NT2/D1 (cell line): ENCODE data around the gene C1QB.

ENCODE experiments used
- DNase-seq: peaks from one replicate; pipeline ENCODE4 v3.0.0-alpha.2; 2011; ENCODE audit warnings: low read depth, low spot score
- H3K27me3 ChIP-seq: 2 replicates; pipeline ENCODE4 v1.6.0; 2011; ENCODE audit warnings: mild to moderate bottlenecking; ENCODE audit not compliant: insufficient read length, insufficient read depth
- H3K36me3 ChIP-seq: 2 replicates; pipeline ENCODE4 v1.6.1; 2011; ENCODE audit warnings: mild to moderate bottlenecking, low read length, mixed read lengths; ENCODE audit not compliant: insufficient read depth, insufficient read length
- H3K4me1 ChIP-seq: 2 replicates; pipeline ENCODE4 v1.5.1; 2011; ENCODE audit not compliant: insufficient read depth, insufficient read length
- H3K4me3 ChIP-seq: 2 replicates; pipeline ENCODE4 v1.5.1; 2011; ENCODE audit warnings: low read depth; ENCODE audit not compliant: insufficient read length
- H3K9ac ChIP-seq: 2 replicates; pipeline ENCODE4 v1.6.0; 2011; ENCODE audit warnings: low read depth; ENCODE audit not compliant: insufficient read length
- H3K9me3 ChIP-seq: 2 replicates; pipeline ENCODE4 v1.5.1; 2011; ENCODE audit warnings: mild to moderate bottlenecking, low read length; ENCODE audit not compliant: insufficient read depth
- SUZ12 ChIP-seq: IDR thresholded peaks from 2 replicates; pipeline ENCODE4 v1.6.1; 2011; ENCODE audit not compliant: insufficient read length, insufficient read depth; ENCODE audit errors: extremely low read depth
- YY1 ChIP-seq: IDR thresholded peaks from 2 replicates; pipeline ENCODE4 v1.6.1; 2011; ENCODE audit not compliant: insufficient read length, insufficient read depth
- ZNF274 ChIP-seq: IDR thresholded peaks from 2 replicates; pipeline ENCODE4 v1.6.1; 2011; ENCODE audit warnings: mild to moderate bottlenecking, low read depth, low read length

The C1QB gene, protein sequence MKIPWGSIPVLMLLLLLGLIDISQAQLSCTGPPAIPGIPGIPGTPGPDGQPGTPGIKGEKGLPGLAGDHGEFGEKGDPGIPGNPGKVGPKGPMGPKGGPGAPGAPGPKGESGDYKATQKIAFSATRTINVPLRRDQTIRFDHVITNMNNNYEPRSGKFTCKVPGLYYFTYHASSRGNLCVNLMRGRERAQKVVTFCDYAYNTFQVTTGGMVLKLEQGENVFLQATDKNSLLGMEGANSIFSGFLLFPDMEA

DNA sequence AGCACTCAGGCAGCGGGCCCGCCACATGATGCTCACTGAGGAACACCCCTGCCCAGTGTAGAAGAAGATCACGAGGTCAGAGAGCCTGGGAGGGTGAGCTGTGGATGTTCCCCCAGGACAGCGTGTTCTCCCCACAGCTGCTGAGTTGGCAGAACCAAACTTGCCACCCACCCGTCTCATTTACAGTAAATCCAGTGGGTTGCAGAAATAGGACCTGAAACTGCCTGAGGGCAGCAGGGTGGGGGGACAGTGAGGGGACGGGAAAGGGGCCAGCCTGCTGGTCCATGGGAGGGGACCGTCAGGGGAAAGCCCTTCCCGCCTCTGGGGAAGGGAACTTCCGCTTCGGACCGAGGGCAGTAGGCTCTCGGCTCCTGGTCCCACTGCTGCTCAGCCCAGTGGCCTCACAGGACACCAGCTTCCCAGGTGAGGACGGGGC is at the start of gene C1QB:
C1QB (plus strand) TSS at position 356 of the 436 bp plus-strand sequence. CDS start 6,227 bp downstream, outside the sequence.
- Histone ChIP-seq H3K4me3 (no peak within 1 kb of the TSS), H3K27me3 (no peaks in the 10 kb centered on the region), H3K4me1 (no peaks in the 10 kb centered on the region), H3K9me3 (no peaks in the 10 kb centered on the region), H3K36me3 (no peaks in the 10 kb centered on the region), H3K9ac (no peak within 1 kb of the TSS)
- no peak for TF ChIP-seq ZNF274
- no peak for TF ChIP-seq YY1
- no peak for DNase-seq

DNA sequence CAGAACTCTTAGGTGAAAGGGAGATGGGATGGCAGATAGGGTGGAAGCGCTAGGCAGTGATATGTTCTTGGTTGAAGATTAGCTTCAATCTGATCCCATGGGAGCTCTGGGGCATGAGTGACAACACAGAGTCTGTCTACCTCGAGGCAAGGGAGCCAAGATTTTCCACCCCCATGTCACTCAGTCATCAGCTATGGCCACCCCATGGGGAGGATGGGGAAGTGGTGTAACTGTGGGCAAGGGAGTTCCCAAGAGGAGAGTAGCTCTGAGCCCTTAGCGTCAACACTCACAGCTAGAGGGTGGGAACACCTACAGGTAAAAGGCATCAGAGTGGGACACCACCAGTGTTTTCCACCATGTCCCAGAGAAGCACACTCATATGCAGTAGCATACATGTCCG is 46.9 kb upstream of the C1QB start:
- Histone ChIP-seq H3K4me3 (no peak overlapping the region), H3K9me3 (no peaks in the 10 kb centered on the region), H3K9ac (no peak overlapping the region), H3K27me3 (peaks cover 77% of the 10 kb centered on the region), H3K4me1 (no peaks in the 10 kb centered on the region), H3K36me3 (no peaks in the 10 kb centered on the region)
- no peak for DNase-seq
- TF ChIP-seq YY1 = no peak
- TF ChIP-seq ZNF274 = no peak
- no peak for TF ChIP-seq SUZ12

DNA sequence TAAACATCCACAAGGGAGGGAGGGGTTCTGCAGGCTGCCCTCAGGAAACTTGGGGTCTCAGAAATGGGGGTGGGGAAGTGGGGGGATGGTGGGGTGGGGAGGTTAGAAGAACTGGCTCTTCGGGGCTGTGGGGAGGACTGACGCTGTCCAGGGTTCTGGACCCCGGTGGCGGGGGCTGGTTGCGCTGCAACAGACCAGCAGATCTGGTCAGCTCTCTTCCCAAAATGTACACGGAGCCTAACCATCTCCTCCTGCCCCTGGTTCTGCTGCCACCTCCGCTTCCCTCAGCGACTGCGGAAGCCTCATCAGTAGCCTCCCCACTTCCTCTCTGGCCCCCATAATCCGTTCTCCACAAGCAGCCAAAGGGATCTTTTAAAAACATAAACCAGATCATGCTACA is 45.9 kb upstream of the C1QB start:
- no peaks in the 10 kb centered on the region for H3K36me3 ChIP-seq
- peaks cover 87% of the 10 kb centered on the region for H3K27me3 ChIP-seq

DNA sequence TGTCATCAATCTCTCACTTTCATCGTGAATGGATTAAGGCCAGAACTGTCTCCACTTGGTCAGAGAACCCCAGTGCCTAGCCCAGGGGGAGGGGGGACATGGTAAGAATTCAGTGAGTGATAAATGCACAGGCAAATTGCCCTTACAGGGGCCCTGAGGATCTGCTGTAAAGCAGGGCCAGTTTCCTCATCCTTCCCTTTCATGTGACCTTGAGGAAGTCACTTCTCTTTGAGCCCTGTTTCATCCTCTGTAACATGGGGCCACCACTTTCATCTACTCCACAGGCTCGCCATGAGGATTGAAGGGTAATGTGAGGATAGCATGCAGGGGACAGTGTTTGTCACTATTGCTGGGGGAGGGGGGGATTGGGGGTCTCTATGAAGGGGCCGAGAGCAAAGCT is 44.7 kb upstream of the C1QB start:
- no peak for TF ChIP-seq ZNF274
- TF ChIP-seq YY1 = no peak
- no peak for TF ChIP-seq SUZ12
- Histone ChIP-seq H3K36me3 (no peaks in the 10 kb centered on the region), H3K4me3 (no peak overlapping the region), H3K4me1 (no peaks in the 10 kb centered on the region), H3K27me3 (peaks cover 93% of the 10 kb centered on the region), H3K9ac (no peak overlapping the region), H3K9me3 (no peaks in the 10 kb centered on the region)
- no peak for DNase-seq

More for the DNA sequence above, 45.9 kb upstream of the C1QB start:
- no peak overlapping the region for H3K4me3 ChIP-seq
- H3K4me1 ChIP-seq = no peaks in the 10 kb centered on the region
- DNase-seq = no peak
- H3K9ac ChIP-seq = no peak overlapping the region
- TF ChIP-seq YY1 (no peak), ZNF274 (no peak), SUZ12 (no peak)
- H3K9me3 ChIP-seq = no peaks in the 10 kb centered on the region

DNA sequence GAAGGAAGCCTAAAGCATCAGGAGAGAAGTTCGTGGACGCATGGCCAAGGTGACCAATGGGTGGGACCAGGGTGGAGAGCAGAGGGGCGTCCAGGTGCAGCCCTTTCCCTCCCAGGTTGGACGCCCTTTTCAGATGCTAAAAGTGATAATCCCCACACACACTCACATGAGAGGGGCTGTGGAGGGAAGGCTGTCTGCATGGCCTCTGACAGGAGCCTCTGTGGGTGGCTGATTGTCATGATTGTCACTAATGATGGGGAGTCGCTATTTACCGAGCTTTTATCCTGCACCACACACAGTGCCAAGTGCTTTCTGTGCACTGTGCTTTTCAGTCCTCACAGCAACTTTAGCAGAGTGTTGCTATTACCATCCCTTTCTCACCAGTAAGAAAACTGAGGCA is 43.7 kb upstream of the C1QB start:
- H3K4me1 ChIP-seq = peaks cover 4% of the 10 kb centered on the region
- H3K4me3 ChIP-seq = no peak overlapping the region
- TF ChIP-seq YY1 = no peak
- TF ChIP-seq SUZ12 = no peak
- no peak for TF ChIP-seq ZNF274
- H3K36me3 ChIP-seq = no peaks in the 10 kb centered on the region
- no peaks in the 10 kb centered on the region for H3K9me3 ChIP-seq
- DNase-seq = no peak
- peaks cover 93% of the 10 kb centered on the region for H3K27me3 ChIP-seq
- H3K9ac ChIP-seq = no peak overlapping the region

DNA sequence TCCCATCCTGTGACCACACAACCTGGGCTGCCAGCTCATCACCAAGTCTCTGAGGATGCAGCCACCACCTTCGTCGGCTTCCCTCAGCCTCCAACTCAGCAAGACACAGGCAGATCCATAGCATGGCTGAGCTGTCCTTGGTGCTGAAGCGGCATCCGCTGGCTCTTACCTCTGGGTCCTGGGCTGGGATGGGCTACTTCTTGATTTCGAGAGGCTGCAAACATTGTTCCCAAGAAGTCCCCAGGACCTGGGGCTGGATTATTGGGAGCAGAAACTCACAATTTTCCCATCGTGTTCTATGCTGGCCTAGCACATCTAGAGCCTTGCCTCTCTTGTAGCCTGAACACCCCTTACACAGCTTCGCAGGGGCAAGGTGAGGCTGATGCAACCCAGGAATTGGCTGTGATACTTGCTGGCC is 41.5 kb upstream of the C1QB start:
- Histone ChIP-seq H3K36me3 (no peaks in the 10 kb centered on the region), H3K9me3 (no peaks in the 10 kb centered on the region), H3K4me1 (peaks cover 6% of the 10 kb centered on the region), H3K27me3 (peaks cover 78% of the 10 kb centered on the region), H3K9ac (no peak overlapping the region), H3K4me3 (no peak overlapping the region)
- TF ChIP-seq ZNF274 = no peak
- peak; percentile 70 for DNase-seq

DNA sequence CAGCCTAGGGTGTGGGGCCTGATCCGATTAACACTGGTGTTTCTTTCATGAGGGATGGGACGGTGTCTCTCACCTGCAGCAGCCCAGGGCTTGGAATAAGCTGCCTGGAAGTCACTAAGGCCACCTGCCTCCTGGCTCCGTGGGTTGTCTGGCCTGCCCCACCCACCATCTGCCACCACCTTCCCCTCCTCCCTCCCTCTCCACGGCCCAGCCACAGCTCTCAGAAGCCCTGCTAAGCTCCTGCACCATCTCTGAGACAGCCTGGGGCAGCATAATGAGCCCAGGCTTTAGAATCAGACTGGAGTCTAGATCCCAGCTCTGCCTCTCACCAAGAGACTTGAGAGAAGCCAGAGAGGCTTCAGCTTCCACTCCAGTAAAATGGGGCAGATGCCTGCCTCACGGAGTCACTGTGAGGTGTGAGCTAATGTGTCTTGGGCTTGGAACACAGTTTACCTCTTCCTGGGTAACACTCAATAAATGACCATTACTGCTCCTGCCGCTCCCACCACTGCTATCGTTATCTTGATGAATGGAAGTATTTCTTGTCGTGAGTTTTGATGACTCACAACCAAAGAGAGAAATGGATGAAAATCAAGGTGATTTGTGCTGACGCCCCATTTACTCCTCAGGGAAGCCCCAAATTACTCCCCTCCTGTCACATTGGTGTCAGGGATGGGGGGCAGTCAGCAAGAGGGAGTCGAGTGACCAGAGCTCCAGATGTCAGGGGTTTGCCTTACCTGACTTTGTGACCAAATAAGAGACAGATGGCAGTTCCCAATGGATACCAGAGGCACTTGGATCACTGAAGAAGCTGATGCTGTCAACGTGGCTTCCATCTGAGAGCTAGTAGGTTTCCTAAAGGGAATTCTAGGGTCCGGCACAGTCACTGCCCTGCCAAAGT is 40.1 kb upstream of the C1QB start:
- Histone ChIP-seq H3K9ac (no peak overlapping the region), H3K36me3 (no peaks in the 10 kb centered on the region), H3K9me3 (no peaks in the 10 kb centered on the region), H3K4me1 (peaks cover 9% of the 10 kb centered on the region), H3K4me3 (no peak overlapping the region), H3K27me3 (peaks cover 66% of the 10 kb centered on the region)
- no peak for DNase-seq
- TF ChIP-seq ZNF274 (no peak), YY1 (no peak), SUZ12 (no peak)

DNA sequence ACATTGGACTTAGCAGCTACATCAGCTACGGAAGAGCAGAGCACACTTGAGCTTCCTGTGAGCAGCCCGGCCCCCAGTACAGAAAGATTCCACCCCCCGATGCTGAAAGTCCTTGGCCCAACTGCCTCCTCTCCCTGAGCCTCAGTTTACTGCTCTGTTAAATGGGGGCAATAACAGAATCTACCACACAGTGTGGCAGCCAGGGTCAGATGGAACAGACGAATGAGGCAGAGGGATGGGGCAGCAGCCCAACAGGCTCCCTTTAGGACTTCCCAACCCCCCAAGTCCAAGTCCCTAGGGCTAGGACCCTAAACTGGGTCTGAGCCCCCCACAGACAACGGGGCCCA is 39.5 kb upstream of the C1QB start:
- H3K36me3 ChIP-seq = no peaks in the 10 kb centered on the region
- H3K9ac ChIP-seq = no peak overlapping the region
- H3K27me3 ChIP-seq = peaks cover 60% of the 10 kb centered on the region
- H3K4me1 ChIP-seq = peaks cover 13% of the 10 kb centered on the region
- no peak overlapping the region for H3K4me3 ChIP-seq
- no peak for DNase-seq
- no peak for TF ChIP-seq YY1
- TF ChIP-seq SUZ12 = no peak
- TF ChIP-seq ZNF274 = no peak
- H3K9me3 ChIP-seq = no peaks in the 10 kb centered on the region
